GM23338 (cell line): ENCODE measurements around the gene FBXO2.
A peak's percentile ranks its signal among the peaks of the same experiment; 100 is the strongest.

Experiments
- CREB1 ChIP-seq: fragments of 250-450 bp; sonication (Bioruptor Pico); IDR thresholded peaks from 2 replicates; pipeline ENCODE4 v1.5.0; 2020; ENCODE audit warnings: low read depth, mild to moderate bottlenecking, moderate library complexity
- ETS1 ChIP-seq: IDR thresholded peaks from 2 replicates; pipeline ENCODE4 v1.6.1; 2016; ENCODE audit warnings: antibody characterized with exemption
- EZH2 ChIP-seq: fragments of 200-600 bp; sonication (generic); IDR thresholded peaks from one replicate; pipeline ENCODE4 v1.8.0; 2017; ENCODE audit warnings: antibody characterized with exemption, mild to moderate bottlenecking, low read depth; ENCODE audit not compliant: unreplicated experiment
- EZH2phosphoT487 ChIP-seq: fragments of 200-600 bp; sonication (generic); IDR thresholded peaks from one replicate; pipeline ENCODE4 v1.8.1; 2018; ENCODE audit warnings: antibody characterized with exemption; ENCODE audit not compliant: unreplicated experiment
- JUNB ChIP-seq: IDR thresholded peaks from one replicate; pipeline ENCODE4 v1.6.1; 2016; ENCODE audit warnings: antibody characterized with exemption; ENCODE audit not compliant: unreplicated experiment
- NANOG ChIP-seq: IDR thresholded peaks from 2 replicates; pipeline ENCODE4 v1.6.1; 2016; ENCODE audit warnings: antibody characterized with exemption, borderline replicate concordance
- POLR2AphosphoS5 ChIP-seq: IDR thresholded peaks from 2 replicates; pipeline ENCODE4 v1.6.1; 2016; ENCODE audit warnings: antibody characterized with exemption, low read depth
- STAT1 ChIP-seq: IDR thresholded peaks from one replicate; pipeline ENCODE4 v1.6.1; 2016; ENCODE audit warnings: antibody characterized with exemption; ENCODE audit not compliant: unreplicated experiment
- ZNF114 ChIP-seq: fragments of 250-450 bp; sonication (Bioruptor Pico); IDR thresholded peaks from 2 replicates; pipeline ENCODE4 v1.5.0; 2020; ENCODE audit warnings: mild to moderate bottlenecking, moderate library complexity
- TF ChIP-seq, protein P1 (sequence below), 2 experiments: fragments of 200-600 bp in 1 of 2; sonication (generic) in 1 of 2; conservative IDR thresholded peaks; 2 replicates each; pipeline versions ENCODE4 v1.5.1 to v1.6.1; 2016 to 2017; ENCODE audit warnings: antibody characterized with exemption in 2 of 2, low read depth in 2 of 2, mild to moderate bottlenecking in 2 of 2, moderate library complexity in 1 of 2
- TF ChIP-seq, protein P2 (sequence below): IDR thresholded peaks from one replicate; pipeline ENCODE4 v1.6.1; 2018; ENCODE audit warnings: antibody characterized with exemption; ENCODE audit not compliant: unreplicated experiment

DNA sequence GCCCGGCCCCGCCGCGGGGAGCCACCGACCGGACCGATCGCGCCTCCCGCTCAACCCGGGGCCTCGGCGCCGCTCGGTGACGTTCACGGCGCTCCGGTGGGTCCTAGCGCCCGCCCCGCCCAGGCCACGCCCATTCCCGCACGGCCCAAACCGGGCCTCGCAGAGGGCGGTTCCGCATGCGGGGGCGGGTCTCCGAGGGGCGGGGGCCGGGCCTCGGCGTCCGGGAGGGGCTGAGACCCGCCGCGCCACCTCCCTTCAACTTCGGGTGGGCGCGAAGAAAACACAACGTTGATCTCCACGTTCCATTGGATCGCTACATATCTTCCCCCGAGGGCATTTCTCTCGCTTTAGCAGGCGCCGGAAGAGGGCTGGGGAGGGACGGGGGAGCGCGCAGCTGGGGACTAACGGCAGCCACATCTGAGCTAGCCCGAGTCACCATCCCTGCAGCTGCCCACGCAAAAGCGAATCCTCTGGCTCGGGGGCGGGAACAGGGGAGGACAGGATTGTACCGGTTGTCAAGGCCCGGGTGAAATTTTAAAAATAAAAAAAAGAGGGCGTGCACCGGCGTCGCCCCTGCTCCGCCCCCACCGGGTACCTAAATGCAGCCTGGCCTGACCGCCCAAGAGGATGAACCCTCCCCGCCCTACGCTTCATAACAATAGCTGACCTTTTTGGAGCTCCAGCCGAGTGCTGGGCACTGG lies 27.0 kb upstream of the FBXO2 start, which contains the start of gene MAD2L2:
- TF ChIP-seq, protein P1, sequence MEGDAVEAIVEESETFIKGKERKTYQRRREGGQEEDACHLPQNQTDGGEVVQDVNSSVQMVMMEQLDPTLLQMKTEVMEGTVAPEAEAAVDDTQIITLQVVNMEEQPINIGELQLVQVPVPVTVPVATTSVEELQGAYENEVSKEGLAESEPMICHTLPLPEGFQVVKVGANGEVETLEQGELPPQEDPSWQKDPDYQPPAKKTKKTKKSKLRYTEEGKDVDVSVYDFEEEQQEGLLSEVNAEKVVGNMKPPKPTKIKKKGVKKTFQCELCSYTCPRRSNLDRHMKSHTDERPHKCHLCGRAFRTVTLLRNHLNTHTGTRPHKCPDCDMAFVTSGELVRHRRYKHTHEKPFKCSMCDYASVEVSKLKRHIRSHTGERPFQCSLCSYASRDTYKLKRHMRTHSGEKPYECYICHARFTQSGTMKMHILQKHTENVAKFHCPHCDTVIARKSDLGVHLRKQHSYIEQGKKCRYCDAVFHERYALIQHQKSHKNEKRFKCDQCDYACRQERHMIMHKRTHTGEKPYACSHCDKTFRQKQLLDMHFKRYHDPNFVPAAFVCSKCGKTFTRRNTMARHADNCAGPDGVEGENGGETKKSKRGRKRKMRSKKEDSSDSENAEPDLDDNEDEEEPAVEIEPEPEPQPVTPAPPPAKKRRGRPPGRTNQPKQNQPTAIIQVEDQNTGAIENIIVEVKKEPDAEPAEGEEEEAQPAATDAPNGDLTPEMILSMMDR (conservative IDR thresholded peaks at IDR 0.05; ENCODE audit: low read depth in 2 of 2), result 0 out of 4 replicates have a peak, but pooled peaks of 1 of the 2 experiments have one; percentile 0
- TF ChIP-seq POLR2AphosphoS5 (peak; percentile 70; the same call in 1 of the 2 replicates), EZH2 (no peak), EZH2phosphoT487 (no peak), JUNB (no peak), CREB1 (CRISPR knock-in tag) (peak; percentile 95), ETS1 (no peak), NANOG (no peak), ZNF114 (no peak), STAT1 (no peak)
- TF ChIP-seq, protein P2, sequence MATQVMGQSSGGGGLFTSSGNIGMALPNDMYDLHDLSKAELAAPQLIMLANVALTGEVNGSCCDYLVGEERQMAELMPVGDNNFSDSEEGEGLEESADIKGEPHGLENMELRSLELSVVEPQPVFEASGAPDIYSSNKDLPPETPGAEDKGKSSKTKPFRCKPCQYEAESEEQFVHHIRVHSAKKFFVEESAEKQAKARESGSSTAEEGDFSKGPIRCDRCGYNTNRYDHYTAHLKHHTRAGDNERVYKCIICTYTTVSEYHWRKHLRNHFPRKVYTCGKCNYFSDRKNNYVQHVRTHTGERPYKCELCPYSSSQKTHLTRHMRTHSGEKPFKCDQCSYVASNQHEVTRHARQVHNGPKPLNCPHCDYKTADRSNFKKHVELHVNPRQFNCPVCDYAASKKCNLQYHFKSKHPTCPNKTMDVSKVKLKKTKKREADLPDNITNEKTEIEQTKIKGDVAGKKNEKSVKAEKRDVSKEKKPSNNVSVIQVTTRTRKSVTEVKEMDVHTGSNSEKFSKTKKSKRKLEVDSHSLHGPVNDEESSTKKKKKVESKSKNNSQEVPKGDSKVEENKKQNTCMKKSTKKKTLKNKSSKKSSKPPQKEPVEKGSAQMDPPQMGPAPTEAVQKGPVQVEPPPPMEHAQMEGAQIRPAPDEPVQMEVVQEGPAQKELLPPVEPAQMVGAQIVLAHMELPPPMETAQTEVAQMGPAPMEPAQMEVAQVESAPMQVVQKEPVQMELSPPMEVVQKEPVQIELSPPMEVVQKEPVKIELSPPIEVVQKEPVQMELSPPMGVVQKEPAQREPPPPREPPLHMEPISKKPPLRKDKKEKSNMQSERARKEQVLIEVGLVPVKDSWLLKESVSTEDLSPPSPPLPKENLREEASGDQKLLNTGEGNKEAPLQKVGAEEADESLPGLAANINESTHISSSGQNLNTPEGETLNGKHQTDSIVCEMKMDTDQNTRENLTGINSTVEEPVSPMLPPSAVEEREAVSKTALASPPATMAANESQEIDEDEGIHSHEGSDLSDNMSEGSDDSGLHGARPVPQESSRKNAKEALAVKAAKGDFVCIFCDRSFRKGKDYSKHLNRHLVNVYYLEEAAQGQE, result no peak
